H9 (cell line): Measurements from ENCODE around the gene KCNK1. TPM values are rescaled to one million over a fixed set of nuclear protein-coding genes. Genes with fewer than 3 reads are reported as not detected.

ENCODE experiments used
- DNase-seq: peaks from one replicate; pipeline ENCODE4 v3.0.0-alpha.2; 2017
- H2AFZ ChIP-seq: one replicate; pipeline ENCODE4 v1.6.1; 2013; ENCODE audit warnings: mild to moderate bottlenecking, low read length, control low read depth, moderate library complexity
- H2AK5ac ChIP-seq: 2 replicates; pipeline ENCODE4 v1.6.1; 2013; ENCODE audit warnings: low read length, control low read depth, mixed read lengths; ENCODE audit not compliant: insufficient read length
- H2BK120ac ChIP-seq: one replicate; pipeline ENCODE4 v1.6.1; 2013; ENCODE audit warnings: low read depth, mild to moderate bottlenecking, low read length, control low read depth, inconsistent platforms; ENCODE audit not compliant: poor library complexity, severe bottlenecking
- H2BK12ac ChIP-seq: 2 replicates; pipeline ENCODE4 v1.6.1; 2013; ENCODE audit warnings: low read length, control low read depth, mixed read lengths, low read depth; ENCODE audit not compliant: insufficient read length
- H2BK15ac ChIP-seq: 2 replicates; pipeline ENCODE4 v1.6.1; 2013; ENCODE audit warnings: low read depth, low read length, control low read depth
- H2BK20ac ChIP-seq: one replicate; pipeline ENCODE4 v1.6.1; 2013; ENCODE audit warnings: low read depth, mild to moderate bottlenecking, low read length, control low read depth, inconsistent platforms; ENCODE audit not compliant: poor library complexity, severe bottlenecking
- H2BK5ac ChIP-seq: 2 replicates; pipeline ENCODE4 v1.6.1; 2013; ENCODE audit warnings: low read length, control low read depth, mixed read lengths; ENCODE audit not compliant: insufficient read length
- H3K14ac ChIP-seq: 2 replicates; pipeline ENCODE4 v1.6.1; 2013; ENCODE audit warnings: low read length, control low read depth; ENCODE audit not compliant: insufficient read depth
- H3K18ac ChIP-seq: 2 replicates; pipeline ENCODE4 v1.6.1; 2013; ENCODE audit warnings: low read depth, mild to moderate bottlenecking, mixed read lengths, low read length, control low read depth; ENCODE audit not compliant: insufficient read length
- H3K23ac ChIP-seq: 2 replicates; pipeline ENCODE4 v1.6.1; 2013; ENCODE audit warnings: low read length, control low read depth, mixed read lengths, low read depth; ENCODE audit not compliant: insufficient read length
- H3K23me2 ChIP-seq: 2 replicates; pipeline ENCODE4 v1.6.1; 2013; ENCODE audit warnings: low read depth, mild to moderate bottlenecking, mixed read lengths, low read length, control low read depth; ENCODE audit not compliant: insufficient read length, poor library complexity, severe bottlenecking
- H3K27ac ChIP-seq: 2 replicates; pipeline ENCODE4 v1.5.1; 2013; ENCODE audit warnings: low read length, control low read depth, mixed read lengths, low read depth; ENCODE audit not compliant: insufficient read length
- H3K27me3 ChIP-seq: 2 replicates; pipeline ENCODE4 v1.6.1; 2013; ENCODE audit warnings: low read length, control low read depth, inconsistent platforms; ENCODE audit not compliant: insufficient read depth
- H3K4ac ChIP-seq: 2 replicates; pipeline ENCODE4 v1.6.1; 2013; ENCODE audit warnings: low read depth, mild to moderate bottlenecking, control low read depth, inconsistent platforms, low read length, moderate library complexity
- H3K4me1 ChIP-seq: 2 replicates; pipeline ENCODE4 v1.6.1; 2013; ENCODE audit warnings: low read length, control low read depth, inconsistent platforms; ENCODE audit not compliant: insufficient read depth
- H3K4me2 ChIP-seq: 2 replicates; pipeline ENCODE4 v1.6.1; 2013; ENCODE audit warnings: low read length, control low read depth, mixed read lengths; ENCODE audit not compliant: insufficient read length, insufficient read depth
- H3K56ac ChIP-seq: 2 replicates; pipeline ENCODE4 v1.6.1; 2013; ENCODE audit warnings: low read depth, mild to moderate bottlenecking, mixed read lengths, low read length, control low read depth; ENCODE audit not compliant: insufficient read length
- H3K79me1 ChIP-seq: 2 replicates; pipeline ENCODE4 v1.6.1; 2013; ENCODE audit warnings: low read depth, mild to moderate bottlenecking, moderate library complexity, low read length, control low read depth, inconsistent platforms; ENCODE audit not compliant: insufficient read depth, poor library complexity, severe bottlenecking
- H3K79me2 ChIP-seq: 2 replicates; pipeline ENCODE4 v1.6.1; 2013; ENCODE audit warnings: low read length, control low read depth, inconsistent platforms; ENCODE audit not compliant: insufficient read depth
- H3K9ac ChIP-seq: 2 replicates; pipeline ENCODE4 v1.6.1; 2013; ENCODE audit warnings: low read length, control low read depth, mixed read lengths; ENCODE audit not compliant: insufficient read length; ENCODE audit errors: extremely low read depth
- H3K9me3 ChIP-seq: one replicate; pipeline ENCODE4 v1.6.1; 2013; ENCODE audit warnings: low read depth, low read length, inconsistent platforms; ENCODE audit not compliant: control insufficient read depth
- H3T11ph ChIP-seq: one replicate; pipeline ENCODE4 v1.6.1; 2013; ENCODE audit warnings: mild to moderate bottlenecking, low read length, control low read depth, inconsistent platforms
- H4K20me1 ChIP-seq: one replicate; pipeline ENCODE4 v1.6.1; 2013; ENCODE audit not compliant: control insufficient read depth, insufficient read length, insufficient read depth
- H4K5ac ChIP-seq: 2 replicates; pipeline ENCODE4 v1.6.1; 2013; ENCODE audit warnings: low read depth, mild to moderate bottlenecking, mixed read lengths, low read length, control low read depth; ENCODE audit not compliant: insufficient read length
- H4K8ac ChIP-seq: replicated peaks from 2 replicates; pipeline ENCODE4 v1.6.1; 2013; ENCODE audit warnings: low read length, control low read depth, mixed read lengths, low read depth; ENCODE audit not compliant: insufficient read length
- H4K91ac ChIP-seq: 2 replicates; pipeline ENCODE4 v1.6.1; 2013; ENCODE audit warnings: low read depth, mild to moderate bottlenecking, moderate library complexity, mixed read lengths, low read length, control low read depth; ENCODE audit not compliant: insufficient read length
- H3K27ac Mint-ChIP-seq, 3 experiments: 2 replicates in 2 of 3; 3 replicates in 1 of 3; pipeline ENCODE4 v1.8.0; 2020 to 2021; ENCODE audit warnings: mixed read lengths in 3 of 3, mild to moderate bottlenecking in 1 of 3, moderate library complexity in 1 of 3
- H3K27me3 Mint-ChIP-seq: 2 replicates; pipeline ENCODE4 v1.8.0; 2021; ENCODE audit warnings: low read depth, mild to moderate bottlenecking, moderate library complexity, mixed read lengths
- H3K36me3 Mint-ChIP-seq, 3 experiments: 2 replicates in 2 of 3; 3 replicates in 1 of 3; pipeline ENCODE4 v1.8.0; 2020 to 2021; ENCODE audit warnings: low read depth in 3 of 3, mixed read lengths in 3 of 3; ENCODE audit not compliant: insufficient read depth in 1 of 3
- H3K4me1 Mint-ChIP-seq, 2 experiments: 2 replicates each; pipeline ENCODE4 v1.8.0; 2020; ENCODE audit warnings: mixed read lengths in 2 of 2
- H3K4me3 Mint-ChIP-seq, 2 experiments: 2 replicates in 1 of 2; 3 replicates in 1 of 2; pipeline ENCODE4 v1.8.0; 2020 to 2021; ENCODE audit warnings: mild to moderate bottlenecking in 2 of 2, mixed read lengths in 2 of 2, moderate library complexity in 1 of 2
- H3K9me3 Mint-ChIP-seq, 2 experiments: 2 replicates in 1 of 2; 3 replicates in 1 of 2; pipeline ENCODE4 v1.8.0; 2020; ENCODE audit warnings: mild to moderate bottlenecking in 2 of 2, mixed read lengths in 2 of 2, moderate library complexity in 1 of 2
- CTCF ChIP-seq: fragments of 200-600 bp; sonication (generic); conservative IDR thresholded peaks from 3 replicates; pipeline ENCODE4 v1.8.0; 2021; ENCODE audit warnings: antibody characterized with exemption, mild to moderate bottlenecking
- WGBS: extraction: QIAGEN DNeasy Blood & Tissue Kit; methylation state at CpG from one replicate; pipeline ENCODE4 v1.1.7; 2013; ENCODE audit warnings: missing lambda C conversion rate, low lambda C conversion rate, mixed read lengths; ENCODE audit not compliant: insufficient read length; ENCODE audit errors: extremely low coverage; 5-methylcytosine and 5-hydroxymethylcytosine counted together
- total RNA-seq: library from RNA; stranded (reverse); gene quantifications from 2 replicates; pipeline ENCODE4 v1.2.1, GENCODE V29; 2021

The KCNK1 gene
- total RNA-seq, 1 experiment from 2014 or later, result 9.9 TPM

- Mint-ChIP-seq H3K27me3 (peaks cover 2% of the 10 kb centered on the region), H3K4me3 (no peak overlapping the region), H3K4me1 (no peaks in the 10 kb centered on the region), H3K27ac (no peak overlapping the region), H3K9me3 (peaks cover 0 to 4% of the 10 kb centered on the region in 2 experiments; a peak in 2 of 5 replicates), H3K36me3 (peaks cover 0 to 2% (median 0%) of the 10 kb centered on the region in 3 experiments; a peak in 2 of 7 replicates)
- Histone ChIP-seq H3K23me2 (no peaks in the 10 kb centered on the region), H3K56ac (no peak overlapping the region), H3T11ph (no peak overlapping the region), H3K4me1 (no peaks in the 10 kb centered on the region), H4K8ac (no peak overlapping the region), H3K4me2 (no peak overlapping the region), H3K9ac (no peak overlapping the region), H3K9me3 (no peaks in the 10 kb centered on the region), H2BK120ac (no peak overlapping the region), H4K5ac (no peak overlapping the region), H2AK5ac (no peak overlapping the region), H3K79me2 (no peaks in the 10 kb centered on the region), H3K4ac (no peak overlapping the region), H2BK5ac (no peak overlapping the region), H4K91ac (no peak overlapping the region), H2BK15ac (no peak overlapping the region), H2BK12ac (no peak overlapping the region), H4K20me1 (no peaks in the 10 kb centered on the region), H3K79me1 (no peaks in the 10 kb centered on the region), H3K23ac (no peak overlapping the region), H3K18ac (no peak overlapping the region), H2AFZ (no peak overlapping the region), H3K27ac (no peak overlapping the region), H3K27me3 (no peaks in the 10 kb centered on the region), H3K14ac (no peak overlapping the region), H2BK20ac (no peak overlapping the region)
- DNase-seq, result no peak
- TF ChIP-seq CTCF, result no peak
- WGBS, result no CpG with 5 or more reads among the region's 5 CpGs
Observed at GRCh38 chr1:233575450-233575849, 38.5 kb upstream of the KCNK1 start.
